Calu3 (cell line): ENCODE measurements around the gene ZNF468. TPM values are rescaled to one million over a fixed set of nuclear protein-coding genes. Genes with fewer than 3 reads are reported as not detected.
"Not testable (repeated sequence)": the region's sequence is repeated elsewhere in the genome, so short reads cannot be mapped to it uniquely, and the experiment has no call there.

Source experiments
- BruUV-seq: library from RNA; stranded (reverse); fragments of 400-500 nt; replicated peaks from 2 replicates; lab custom pipeline; 2021; lab: Mats Ljungman, UMichigan
- CTCF ChIA-PET: fragments of 300-600 bp; sonication (Branson Sonifier 250); formaldehyde crosslinking; loops from one replicate; lab custom pipeline; 2022; ENCODE audit warnings: antibody characterized with exemption; lab: Charles Lee
- DNase-seq: peaks from one replicate; pipeline ENCODE4 v3.0.0; 2022
- H3K27ac Mint-ChIP-seq: one replicate; pipeline ENCODE4 v1.8.0; 2022; ENCODE audit warnings: mixed read lengths; ENCODE audit not compliant: unreplicated experiment
- H3K27me3 Mint-ChIP-seq: one replicate; pipeline ENCODE4 v1.8.0; 2022; ENCODE audit warnings: mixed read lengths; ENCODE audit not compliant: unreplicated experiment
- H3K36me3 Mint-ChIP-seq: one replicate; pipeline ENCODE4 v1.8.0; 2022; ENCODE audit warnings: mild to moderate bottlenecking, moderate library complexity, mixed read lengths; ENCODE audit not compliant: insufficient read depth, unreplicated experiment
- H3K4me1 Mint-ChIP-seq: one replicate; pipeline ENCODE4 v1.8.0; 2022; ENCODE audit warnings: mild to moderate bottlenecking, low read depth, mixed read lengths; ENCODE audit not compliant: unreplicated experiment
- H3K4me3 Mint-ChIP-seq: one replicate; pipeline ENCODE4 v1.8.0; 2022; ENCODE audit warnings: mild to moderate bottlenecking, low read depth, moderate library complexity, mixed read lengths; ENCODE audit not compliant: unreplicated experiment
- H3K9me3 Mint-ChIP-seq: one replicate; pipeline ENCODE4 v1.8.0; 2022; ENCODE audit warnings: low read depth, mixed read lengths; ENCODE audit not compliant: unreplicated experiment
- intact Hi-C: fragments of 100-400 bp; cut with micrococcal nuclease; formaldehyde crosslinking; loops from one replicate; pipeline ENCODE4 v1.10.0; 2022; ENCODE audit not compliant: unreplicated experiment
- total RNA-seq: library from RNA; stranded (reverse); gene quantifications from 2 replicates; pipeline ENCODE4 v1.2.3, GENCODE V29; 2022
- TF ChIP-seq, protein P1 (sequence below): fragments of 200-600 bp; IDR thresholded peaks from one replicate; pipeline ENCODE4 v1.8.0; 2022; ENCODE audit warnings: antibody characterized with exemption; ENCODE audit not compliant: unreplicated experiment

ZNF468 gene
- total RNA-seq, 1 experiment from 2014 or later = 24.9 TPM

DNA sequence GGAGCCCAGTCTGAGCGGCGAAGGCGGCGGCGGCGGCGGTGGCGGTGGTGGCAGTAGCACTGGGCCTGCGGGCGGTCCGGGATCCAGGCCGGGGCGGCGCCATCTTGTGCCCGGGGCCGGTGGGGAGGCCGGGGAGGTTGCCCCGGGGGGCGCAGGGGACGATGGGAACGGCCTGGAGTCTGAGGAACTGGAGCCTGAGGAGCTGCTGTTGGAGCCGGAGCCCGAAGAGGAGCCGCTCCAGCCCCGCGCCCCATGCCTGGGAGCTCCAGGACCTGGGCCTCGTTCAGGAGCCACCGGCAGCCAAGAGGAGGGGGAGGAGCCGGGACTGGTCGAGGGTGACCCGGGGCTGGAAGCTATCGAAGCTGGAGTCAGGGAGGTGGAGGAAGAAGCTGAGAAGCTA is 47.6 kb downstream of the ZNF468 start:
- CTCF ChIA-PET = no interaction called here
- H3K4me1 Mint-ChIP-seq = no peaks in the 10 kb centered on the region
- peaks cover 7% of the 10 kb centered on the region for H3K9me3 Mint-ChIP-seq
- H3K27ac Mint-ChIP-seq = no peak overlapping the region
- H3K27me3 Mint-ChIP-seq = no peaks in the 10 kb centered on the region
- DNase-seq = no peak
- peaks cover 20% of the 10 kb centered on the region for H3K36me3 Mint-ChIP-seq
- BruUV-seq = no TSS peak
- TF ChIP-seq, protein P1, sequence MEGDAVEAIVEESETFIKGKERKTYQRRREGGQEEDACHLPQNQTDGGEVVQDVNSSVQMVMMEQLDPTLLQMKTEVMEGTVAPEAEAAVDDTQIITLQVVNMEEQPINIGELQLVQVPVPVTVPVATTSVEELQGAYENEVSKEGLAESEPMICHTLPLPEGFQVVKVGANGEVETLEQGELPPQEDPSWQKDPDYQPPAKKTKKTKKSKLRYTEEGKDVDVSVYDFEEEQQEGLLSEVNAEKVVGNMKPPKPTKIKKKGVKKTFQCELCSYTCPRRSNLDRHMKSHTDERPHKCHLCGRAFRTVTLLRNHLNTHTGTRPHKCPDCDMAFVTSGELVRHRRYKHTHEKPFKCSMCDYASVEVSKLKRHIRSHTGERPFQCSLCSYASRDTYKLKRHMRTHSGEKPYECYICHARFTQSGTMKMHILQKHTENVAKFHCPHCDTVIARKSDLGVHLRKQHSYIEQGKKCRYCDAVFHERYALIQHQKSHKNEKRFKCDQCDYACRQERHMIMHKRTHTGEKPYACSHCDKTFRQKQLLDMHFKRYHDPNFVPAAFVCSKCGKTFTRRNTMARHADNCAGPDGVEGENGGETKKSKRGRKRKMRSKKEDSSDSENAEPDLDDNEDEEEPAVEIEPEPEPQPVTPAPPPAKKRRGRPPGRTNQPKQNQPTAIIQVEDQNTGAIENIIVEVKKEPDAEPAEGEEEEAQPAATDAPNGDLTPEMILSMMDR = no peak
- intact Hi-C loops = no loop called here
- no peak overlapping the region for H3K4me3 Mint-ChIP-seq

DNA sequence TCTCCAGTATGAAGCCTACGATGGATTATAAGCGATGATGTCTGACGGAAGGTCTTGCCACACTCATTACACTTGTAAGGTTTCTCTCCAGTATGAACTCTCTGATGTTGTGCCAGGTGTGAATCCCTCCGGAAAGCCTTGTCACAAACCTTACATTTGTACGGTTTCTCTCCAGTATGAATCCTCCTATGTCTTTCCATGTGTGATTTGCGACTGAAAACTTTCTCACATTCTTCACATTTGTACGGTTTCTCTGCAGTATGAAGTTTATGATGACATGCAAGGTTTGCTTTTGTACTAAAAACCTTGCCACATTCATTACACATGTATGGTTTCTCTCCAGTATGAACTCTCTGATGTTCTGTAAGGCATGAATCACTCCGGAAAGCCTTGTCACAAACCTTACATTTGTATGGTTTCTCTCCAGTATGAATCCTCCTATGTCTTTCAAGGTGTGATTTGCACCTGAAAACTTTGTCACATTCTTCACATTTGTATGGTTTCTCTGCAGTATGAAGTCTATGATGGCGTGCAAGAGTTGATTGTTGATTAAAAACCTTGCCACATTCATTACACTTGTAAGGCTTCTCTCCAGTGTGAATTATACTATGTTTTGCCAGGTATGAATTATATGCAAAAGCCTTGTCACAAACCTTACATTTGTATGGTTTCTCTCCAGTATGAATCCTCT is 57.3 kb downstream of the ZNF468 start:
- DNase-seq, BruUV-seq, H3K4me3 Mint-ChIP-seq, H3K27me3 Mint-ChIP-seq, H3K4me1 Mint-ChIP-seq, H3K27ac Mint-ChIP-seq, CTCF ChIA-PET, intact Hi-C loops: not testable (repeated sequence)
- peaks cover 32% of the 10 kb centered on the region for H3K36me3 Mint-ChIP-seq
- peaks cover 30% of the 10 kb centered on the region for H3K9me3 Mint-ChIP-seq

DNA sequence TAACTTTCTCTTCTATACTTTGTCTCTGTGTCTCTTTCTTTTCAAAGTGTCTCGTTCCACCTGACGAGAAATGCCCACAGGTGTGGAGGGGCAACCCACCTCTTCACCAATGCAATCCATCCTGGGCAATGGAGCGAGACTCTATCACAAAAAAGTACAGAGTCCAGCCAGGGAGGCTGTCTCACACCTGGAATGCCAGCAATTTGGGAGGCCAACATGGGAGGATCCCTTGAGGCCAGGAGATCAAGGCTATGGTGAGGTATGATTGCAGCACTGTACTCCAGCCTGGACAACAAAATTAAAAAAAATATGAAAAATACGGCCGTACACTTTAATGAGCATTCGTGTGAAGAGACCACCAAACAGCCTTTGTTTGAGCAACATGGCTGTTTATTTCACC is 68.0 kb downstream of the ZNF468 start:
- TF ChIP-seq, protein P1 = no peak
- H3K27me3 Mint-ChIP-seq = no peaks in the 10 kb centered on the region
- H3K4me3 Mint-ChIP-seq = no peak overlapping the region
- peaks cover 18% of the 10 kb centered on the region for H3K36me3 Mint-ChIP-seq
- CTCF ChIA-PET = no interaction called here
- DNase-seq = no peak
- H3K9me3 Mint-ChIP-seq = peaks cover 34% of the 10 kb centered on the region
- H3K4me1 Mint-ChIP-seq = peaks cover 12% of the 10 kb centered on the region
- BruUV-seq = no TSS peak
- no peak overlapping the region for H3K27ac Mint-ChIP-seq
- intact Hi-C loops = loop anchor here (5.0 kb wide), 1 partner anchor 153 kb away; no protein-coding TSS in a partner anchor

Other genes starting within 250 kb of the ZNF468 start
- gene ZNF83, start 219.3 kb downstream of the ZNF468 start, total RNA-seq = 5.3 and 9.5 TPM in 2 replicates
- gene ZNF611, start 122.6 kb downstream of the ZNF468 start, total RNA-seq = 14.1 and 19.8 TPM in 2 replicates
- 18.4 and 23.4 TPM in 2 replicates for gene ZNF600, start 70.8 kb downstream of the ZNF468 start, total RNA-seq
- 16.4 and 27.2 TPM in 2 replicates for gene ZNF28, start 36.0 kb downstream of the ZNF468 start, total RNA-seq
- gene ZNF320, start 40.0 kb upstream of the ZNF468 start, total RNA-seq = 2.5 and 7.8 TPM in 2 replicates
- gene ZNF888, start 65.8 kb upstream of the ZNF468 start, total RNA-seq = 25.5 and 27.0 TPM in 2 replicates
- 16.5 and 17.5 TPM in 2 replicates for gene ZNF816, start 105.3 kb upstream of the ZNF468 start, total RNA-seq
- gene ERVV-1, start 156.3 kb upstream of the ZNF468 start, total RNA-seq = not detected in 2 replicates
- not detected in 2 replicates for gene ERVV-2, start 187.1 kb upstream of the ZNF468 start, total RNA-seq
- 7.7 and 7.8 TPM in 2 replicates for gene ZNF160, start 245.8 kb upstream of the ZNF468 start, total RNA-seq